Upper lobe of left lung (tissue), 6 donors: ENCODE data around the gene FBXL17. TPM values are rescaled to one million over a fixed set of nuclear protein-coding genes. Genes with fewer than 3 reads are reported as not detected.
A peak's percentile ranks its signal among the peaks of the same experiment; 100 is the strongest.

ENCODE experiments used
- ATAC-seq, 2 donors: fragments of 200-7000 bp; cut with Tn5 transposase; one replicate each; pipeline ENCODE4 v1.9.1; 2022; ENCODE audit warnings: mild to moderate bottlenecking in 2 of 2, moderate library complexity in 2 of 2; ENCODE audit not compliant: low FRiP score in 2 of 2
- DNase-seq, 2 donors: peaks; one replicate each; pipeline ENCODE4 v3.0.0-alpha.2; 2019 to 2020
- H3K27ac ChIP-seq, 4 donors: fragments of 200-600 bp; sonication (generic); one replicate each; pipeline ENCODE4 v1.5.1; 2016 to 2019
- H3K27me3 ChIP-seq, 4 donors: fragments of 200-600 bp; sonication (generic); one replicate each; pipeline ENCODE4 v1.5.1; 2017 to 2019
- H3K36me3 ChIP-seq, 4 donors: fragments of 200-600 bp; sonication (generic); one replicate each; pipeline ENCODE4 v1.5.1; 2016 to 2019
- H3K4me1 ChIP-seq, 4 donors: fragments of 200-600 bp; sonication (generic); one replicate each; pipeline ENCODE4 v1.5.1; 2018 to 2019
- H3K4me3 ChIP-seq, 4 donors: fragments of 200-600 bp; sonication (generic); one replicate each; pipeline ENCODE4 v1.5.1; 2017 to 2019; ENCODE audit warnings: mild to moderate bottlenecking in 2 of 4, moderate library complexity in 1 of 4
- H3K9me3 ChIP-seq, 4 donors: fragments of 200-600 bp; sonication (generic); one replicate each; pipeline ENCODE4 v1.5.1; 2018 to 2019
- CTCF ChIP-seq, 6 experiments: fragments of 450-650 bp in 4 of 6; fragments of 200-600 bp in 2 of 6; sonication (generic) in 2 of 6; IDR thresholded peaks; one replicate each; pipeline ENCODE4 v1.5.1; 2016 to 2019; ENCODE audit warnings: antibody characterized with exemption in 6 of 6
- EP300 ChIP-seq, 4 donors: sonication (generic); formaldehyde crosslinking; IDR thresholded peaks; one replicate each; pipeline ENCODE4 v1.5.1; 2017; ENCODE audit warnings: antibody characterized with exemption in 4 of 4, control low read depth in 2 of 4
- POLR2A ChIP-seq, 4 donors: fragments of 450-650 bp; IDR thresholded peaks; one replicate each; pipeline ENCODE4 v1.5.1; 2016 to 2017; ENCODE audit warnings: antibody characterized with exemption in 4 of 4, mild to moderate bottlenecking in 2 of 4
- POLR2AphosphoS5 ChIP-seq, 2 donors: sonication (generic); formaldehyde crosslinking; IDR thresholded peaks; one replicate each; pipeline ENCODE4 v1.5.1; 2017; ENCODE audit warnings: antibody characterized with exemption in 2 of 2
- WGBS, 2 donors: methylation state at CpG; one replicate each; pipeline ENCODE4 v1.1.5; 2017 to 2018; 5-methylcytosine and 5-hydroxymethylcytosine counted together
- total RNA-seq, 6 donors: library from RNA; depleted of rRNA in 4 of 6; stranded (reverse); fragments of >200 nt in 4 of 6; gene quantifications; one replicate each; pipeline versions ENCODE4 v1.1.0 to v1.2.1, GENCODE V29; 2016 to 2021
- donor health status: DM: no; HTN: no; CAD: no; lungs with moderate emphysema.
- donor health status: DM: no; HTN: yes; CAD: no; lungs with severe emphysema.

Gene FBXL17
- total RNA-seq, 6 donors from 2014 or later: 10.0 to 47.1 (median 16.9) TPM

DNA sequence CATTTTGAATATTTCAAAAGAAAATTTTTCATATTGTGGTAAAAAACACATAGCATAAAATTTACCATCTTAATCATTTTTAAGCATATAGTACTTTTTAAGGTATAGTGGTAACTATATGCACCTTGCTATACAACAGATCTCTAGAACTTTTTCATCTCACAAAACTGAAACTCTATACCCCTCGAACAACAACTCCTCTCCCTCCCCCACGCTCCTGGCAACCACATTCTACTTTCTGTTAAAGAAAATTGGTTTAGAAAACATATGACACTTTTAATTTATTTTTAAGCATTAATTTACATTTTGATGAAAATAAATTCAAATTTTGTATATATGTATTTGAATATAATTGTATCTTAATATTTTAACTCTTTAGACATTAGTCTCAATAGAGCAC, 563.9 kb downstream of the FBXL17 start:
- 80 to 84% methylated on average over 2 of the region's 2 CpGs for WGBS, 2 donors
- Histone ChIP-seq H3K36me3 (no peaks in the 10 kb centered on the region), H3K9me3 (no peaks in the 10 kb centered on the region), H3K27me3 (no peaks in the 10 kb centered on the region), H3K27ac (no peak overlapping the region), H3K4me3 (no peak overlapping the region), H3K4me1 (no peaks in the 10 kb centered on the region)
- no peak for ATAC-seq
- TF ChIP-seq POLR2AphosphoS5 (IDR thresholded peaks at IDR 0.05) (no peak), POLR2A (IDR thresholded peaks at IDR 0.05) (no peak), CTCF (IDR thresholded peaks at IDR 0.05) (no peak), EP300 (IDR thresholded peaks at IDR 0.05) (no peak)
- DNase-seq: no peak

DNA sequence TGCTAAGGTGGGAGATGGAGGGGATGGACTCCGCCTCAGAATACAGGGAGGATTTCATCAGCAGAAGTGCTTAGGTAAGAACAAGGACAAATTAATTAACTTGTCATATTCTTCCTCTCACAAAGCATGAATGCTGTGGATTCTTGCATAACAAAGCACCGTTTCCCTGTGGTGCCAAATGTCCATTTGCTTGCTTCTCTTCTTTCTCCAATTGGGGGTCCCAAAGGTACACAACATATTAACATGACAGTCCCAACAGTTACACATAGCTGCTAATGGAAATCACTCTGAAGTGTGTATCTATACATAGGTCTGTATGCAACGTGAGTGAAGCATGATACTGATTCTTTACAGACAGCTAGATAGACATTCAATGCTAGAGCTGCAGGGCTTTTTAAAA, 564.5 kb downstream of the FBXL17 start:
- TF ChIP-seq CTCF (IDR thresholded peaks at IDR 0.05) (no peak), POLR2A (IDR thresholded peaks at IDR 0.05) (no peak)
- DNase-seq: no peak
- H3K27me3 ChIP-seq: no peaks in the 10 kb centered on the region
- no peak overlapping the region for H3K4me3 ChIP-seq
- H3K27ac ChIP-seq: no peak overlapping the region
- H3K9me3 ChIP-seq: no peaks in the 10 kb centered on the region
- no peaks in the 10 kb centered on the region for H3K4me1 ChIP-seq
- no peak for ATAC-seq
- H3K36me3 ChIP-seq: no peaks in the 10 kb centered on the region
- WGBS, 2 donors: 73 to 79% methylated on average over 3 of the region's 3 CpGs

DNA sequence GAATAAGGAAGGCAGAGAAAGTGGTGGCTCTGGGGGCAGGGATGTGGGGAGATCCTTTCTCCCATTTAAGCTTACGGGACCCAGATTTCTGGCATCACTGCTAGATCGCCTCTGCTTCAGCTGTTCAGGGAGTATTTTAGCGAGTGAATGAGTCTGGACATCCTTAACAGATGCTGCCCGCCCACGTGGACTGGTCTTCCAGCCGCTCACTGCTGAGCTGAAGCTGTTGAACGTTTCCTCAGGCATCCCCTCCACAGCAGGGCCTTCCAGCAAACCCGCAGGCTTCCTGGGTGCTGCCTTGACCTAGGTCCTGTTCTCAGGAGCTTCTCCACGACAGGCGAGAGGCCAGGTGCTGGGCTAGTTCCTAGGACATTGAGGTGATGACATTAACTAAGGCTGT, 566.8 kb downstream of the FBXL17 start:
- Histone ChIP-seq H3K4me3 (no peak overlapping the region), H3K9me3 (no peaks in the 10 kb centered on the region), H3K27ac (no peak overlapping the region), H3K36me3 (no peaks in the 10 kb centered on the region), H3K27me3 (no peaks in the 10 kb centered on the region), H3K4me1 (no peaks in the 10 kb centered on the region)
- DNase-seq: peak in 1 of 2 donors; percentile 5
- TF ChIP-seq CTCF (IDR thresholded peaks at IDR 0.05): no peak
- no peak for TF ChIP-seq POLR2AphosphoS5 (IDR thresholded peaks at IDR 0.05)
- no peak for TF ChIP-seq POLR2A (IDR thresholded peaks at IDR 0.05)
- no peak for TF ChIP-seq EP300 (IDR thresholded peaks at IDR 0.05)
- ATAC-seq: peak; percentile 13 to 28
- 83 to 87% methylated on average over 10 of the region's 10 CpGs for WGBS, 2 donors

DNA sequence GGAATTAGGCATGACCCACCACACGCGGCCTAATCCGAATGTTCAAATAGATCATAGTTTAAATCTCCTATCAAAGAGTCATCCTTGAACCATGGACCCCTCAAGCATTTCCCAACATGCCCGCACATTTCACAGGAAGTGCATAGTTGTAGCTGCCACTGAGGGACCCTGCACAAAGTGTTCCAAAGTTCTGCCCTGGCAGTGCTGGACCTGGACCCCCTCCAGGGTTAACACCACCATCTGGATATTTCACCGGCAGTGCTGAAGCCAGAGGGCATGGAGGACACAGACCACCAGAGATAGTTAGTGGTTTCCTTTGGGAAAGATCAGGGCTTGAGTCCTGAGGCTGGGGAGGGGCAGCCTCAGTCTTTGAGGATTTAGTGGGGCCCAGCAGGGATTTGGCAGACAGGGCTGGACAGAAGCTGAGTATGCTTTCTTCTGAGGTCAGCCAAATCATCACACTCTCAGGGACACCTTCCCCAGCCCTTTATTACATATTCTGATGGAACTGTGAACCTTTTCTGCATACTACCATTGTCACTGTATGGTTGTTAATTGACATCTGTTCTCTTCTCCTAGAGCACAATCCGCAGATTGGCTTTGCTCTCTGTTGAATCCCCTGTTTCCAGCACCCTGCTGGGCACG, 567.6 kb downstream of the FBXL17 start:
- H3K27ac ChIP-seq: no peak overlapping the region
- no peak for DNase-seq
- H3K9me3 ChIP-seq: no peaks in the 10 kb centered on the region
- no peak overlapping the region for H3K4me3 ChIP-seq
- no peaks in the 10 kb centered on the region for H3K4me1 ChIP-seq
- no peaks in the 10 kb centered on the region for H3K27me3 ChIP-seq
- H3K36me3 ChIP-seq: no peaks in the 10 kb centered on the region
- TF ChIP-seq CTCF (IDR thresholded peaks at IDR 0.05) (no peak), POLR2A (IDR thresholded peaks at IDR 0.05) (no peak), EP300 (IDR thresholded peaks at IDR 0.05) (no peak), POLR2AphosphoS5 (IDR thresholded peaks at IDR 0.05) (no peak)
- ATAC-seq: no peak
- 89 to 94% methylated on average over 6 to 7 of the region's 7 CpGs for WGBS, 2 donors

GRCh38 chr5:107813559-107813958, 568.3 kb downstream of the FBXL17 start:
- no peak for ATAC-seq
- TF ChIP-seq EP300 (IDR thresholded peaks at IDR 0.05): no peak
- TF ChIP-seq POLR2AphosphoS5 (IDR thresholded peaks at IDR 0.05): no peak
- no peak for TF ChIP-seq POLR2A (IDR thresholded peaks at IDR 0.05)

More at GRCh38 chr5:107813559-107813958, 568.3 kb downstream of the FBXL17 start:
- no peak for DNase-seq
- 75 to 95% methylated on average over 4 of the region's 4 CpGs for WGBS, 2 donors
- Histone ChIP-seq H3K36me3 (no peaks in the 10 kb centered on the region), H3K4me3 (no peak overlapping the region), H3K4me1 (no peaks in the 10 kb centered on the region), H3K27ac (no peak overlapping the region), H3K27me3 (no peaks in the 10 kb centered on the region), H3K9me3 (no peaks in the 10 kb centered on the region)
